NCI-H1417 treated with DMSO at 0.1 percent for 48 hours (cell line): ENCODE data around the gene JOSD1.

Experiments
- DNase-seq: peaks from one replicate; lab custom pipeline; 2025; lab: John Stamatoyannopoulos, UW

Gene JOSD1

DNA sequence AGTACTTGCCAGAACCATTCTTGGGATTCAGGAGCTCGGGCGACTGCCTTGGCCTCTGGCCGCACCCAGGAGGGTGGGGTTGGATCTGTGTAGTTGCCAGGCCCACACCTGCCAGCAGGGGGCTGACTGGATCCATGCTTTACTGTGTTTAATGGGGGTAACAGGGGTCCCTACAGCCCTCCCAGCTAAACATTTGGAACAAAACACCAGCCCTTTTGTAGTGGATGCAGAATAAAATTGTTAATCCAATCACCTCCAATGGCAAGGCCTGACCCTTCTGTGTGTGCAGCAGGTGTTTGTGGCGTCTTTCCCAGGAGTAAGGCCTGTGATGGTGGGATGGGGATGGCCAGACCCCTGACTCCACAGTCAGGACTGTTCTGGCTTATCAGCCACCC, 32.6 kb upstream of the JOSD1 start:
- no peak for DNase-seq

DNA sequence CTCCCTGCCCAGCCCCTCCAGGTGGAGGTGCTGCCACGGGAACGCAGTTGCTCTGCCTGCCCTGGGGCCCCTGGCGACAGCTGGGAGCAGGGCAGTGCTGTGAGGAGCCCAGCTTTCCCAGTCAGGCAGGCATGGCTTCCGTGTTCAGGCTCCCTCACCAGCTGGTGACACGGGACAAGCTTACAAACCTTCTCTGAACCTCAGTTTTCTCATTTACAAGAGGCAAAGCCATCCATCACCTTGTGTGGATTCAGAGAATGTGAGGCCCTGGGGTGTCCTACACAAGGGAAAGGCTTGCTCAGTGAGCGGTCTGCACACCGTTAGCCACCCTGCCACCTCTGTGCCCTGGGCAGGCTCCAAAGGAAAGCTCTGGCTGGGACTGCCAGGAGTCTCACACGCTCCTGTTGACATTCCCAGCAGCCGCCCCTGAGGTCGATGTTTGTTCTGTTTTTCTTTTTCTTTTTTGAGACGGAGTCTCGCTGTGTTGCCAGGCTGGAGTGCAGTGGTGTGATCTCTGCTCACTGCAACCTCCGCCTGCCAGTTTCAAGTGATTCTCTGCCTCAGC, 31.6 kb upstream of the JOSD1 start:
- no peak for DNase-seq

DNA sequence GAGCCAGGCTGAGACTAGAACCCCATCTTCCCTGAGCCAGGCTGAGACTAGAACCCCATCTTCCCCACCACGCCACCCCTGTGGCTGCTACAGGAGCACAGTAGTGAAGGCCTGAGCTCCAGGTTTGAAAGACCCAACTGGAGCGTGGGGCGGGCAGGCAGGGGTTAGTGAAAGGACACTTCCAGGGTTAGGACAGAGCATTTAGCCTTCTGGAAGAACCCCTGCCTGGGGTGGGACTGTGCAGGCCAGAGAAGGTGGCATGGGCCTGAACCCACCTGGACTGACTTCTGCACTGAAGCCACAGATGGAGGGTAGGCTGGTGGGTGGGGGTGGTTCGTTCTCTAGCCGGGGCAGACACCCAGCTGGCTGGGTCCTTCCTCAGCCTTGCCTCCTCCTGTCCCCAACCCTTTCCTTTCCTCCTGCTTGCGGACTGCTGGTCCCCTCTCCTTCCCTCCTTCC, 31.0 kb upstream of the JOSD1 start:
- DNase-seq: no peak

DNA sequence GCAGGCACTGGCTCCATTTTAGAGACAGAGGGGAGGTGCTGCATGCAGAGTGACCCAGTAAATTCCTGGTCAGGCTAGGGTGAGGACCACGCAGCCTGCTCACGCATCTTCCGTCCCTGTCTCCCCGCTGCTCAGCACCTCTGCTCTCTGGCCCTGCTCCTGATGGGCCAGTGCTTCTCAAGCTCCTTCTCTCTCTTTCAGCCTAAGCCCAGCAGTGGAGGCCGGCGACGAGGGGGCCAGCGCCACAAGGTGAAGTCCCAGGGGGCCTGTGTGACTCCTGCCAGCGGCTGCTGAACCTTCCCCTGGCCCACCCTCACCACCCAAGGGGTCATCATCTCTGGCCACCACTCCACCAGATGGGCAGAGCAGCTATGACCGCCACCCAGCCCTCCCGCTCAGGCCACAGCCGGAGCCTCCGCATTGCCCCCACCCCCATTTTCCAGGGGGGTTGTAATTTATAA, 29.7 kb upstream of the JOSD1 start:
- DNase-seq: no peak

DNA sequence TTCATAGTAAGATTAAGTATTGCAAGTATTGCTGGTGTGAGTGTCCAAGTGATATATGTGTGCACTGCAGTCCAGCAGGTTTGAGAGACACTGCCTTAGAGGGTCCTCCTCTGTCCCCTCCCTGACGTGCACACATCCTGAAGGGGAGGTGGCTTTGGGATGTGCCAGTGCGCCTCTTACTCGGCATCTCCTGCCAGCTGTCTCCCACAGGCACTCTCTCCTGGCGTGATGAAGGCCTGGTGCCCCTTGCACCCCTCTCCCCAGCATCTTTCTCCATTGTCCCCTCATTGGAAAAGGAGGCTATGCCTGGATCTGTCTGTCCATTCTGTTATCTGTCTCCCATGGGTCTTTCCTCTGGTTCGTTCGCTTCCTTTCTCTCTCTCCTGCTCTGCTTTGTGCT, 29.2 kb upstream of the JOSD1 start:
- no peak for DNase-seq

DNA sequence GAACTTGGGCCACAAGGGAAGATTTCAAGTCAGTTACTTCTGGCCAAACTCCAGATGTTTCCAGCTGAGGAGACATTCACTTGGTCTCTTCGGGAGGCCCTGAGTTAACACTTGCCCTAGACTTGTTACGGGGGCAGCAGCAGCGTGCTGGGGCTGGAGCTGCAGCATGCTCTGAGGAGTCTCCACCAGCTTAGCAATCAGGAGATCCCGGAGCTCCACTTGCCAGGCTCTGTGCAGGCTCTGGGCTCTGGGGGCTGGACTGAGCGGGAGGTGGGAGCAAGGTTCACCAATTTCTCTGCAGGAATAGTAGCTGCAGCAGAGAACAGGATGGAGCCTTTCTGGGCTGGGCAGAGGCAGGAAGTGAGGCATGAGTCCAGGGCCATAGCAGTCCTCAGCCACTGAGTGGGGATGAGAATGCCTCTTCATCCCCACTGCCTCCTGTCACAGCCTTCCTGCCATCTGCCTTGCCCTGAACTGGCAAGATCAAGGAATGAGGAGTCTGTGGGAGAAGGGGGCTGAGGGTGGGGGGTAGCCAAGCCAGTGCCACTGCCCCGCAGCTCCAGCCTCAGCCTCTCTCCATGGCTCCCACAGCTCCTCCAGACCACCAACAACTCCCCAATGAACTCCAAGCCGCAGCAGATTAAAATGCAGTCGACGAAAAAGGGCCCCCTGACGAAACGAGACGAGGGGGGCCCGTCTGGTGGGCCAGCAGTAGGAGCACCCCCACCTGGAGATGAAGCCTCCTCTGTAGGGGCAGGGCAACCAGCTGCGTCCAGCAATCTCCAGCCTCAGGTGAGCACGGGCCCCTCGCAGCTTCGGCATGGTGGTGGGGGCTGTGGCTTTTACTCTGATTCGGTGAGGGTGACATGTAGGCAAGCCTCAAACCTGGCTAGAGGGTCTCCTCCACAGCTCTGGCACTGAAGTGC, 28.4 kb upstream of the JOSD1 start:
- DNase-seq: no peak

DNA sequence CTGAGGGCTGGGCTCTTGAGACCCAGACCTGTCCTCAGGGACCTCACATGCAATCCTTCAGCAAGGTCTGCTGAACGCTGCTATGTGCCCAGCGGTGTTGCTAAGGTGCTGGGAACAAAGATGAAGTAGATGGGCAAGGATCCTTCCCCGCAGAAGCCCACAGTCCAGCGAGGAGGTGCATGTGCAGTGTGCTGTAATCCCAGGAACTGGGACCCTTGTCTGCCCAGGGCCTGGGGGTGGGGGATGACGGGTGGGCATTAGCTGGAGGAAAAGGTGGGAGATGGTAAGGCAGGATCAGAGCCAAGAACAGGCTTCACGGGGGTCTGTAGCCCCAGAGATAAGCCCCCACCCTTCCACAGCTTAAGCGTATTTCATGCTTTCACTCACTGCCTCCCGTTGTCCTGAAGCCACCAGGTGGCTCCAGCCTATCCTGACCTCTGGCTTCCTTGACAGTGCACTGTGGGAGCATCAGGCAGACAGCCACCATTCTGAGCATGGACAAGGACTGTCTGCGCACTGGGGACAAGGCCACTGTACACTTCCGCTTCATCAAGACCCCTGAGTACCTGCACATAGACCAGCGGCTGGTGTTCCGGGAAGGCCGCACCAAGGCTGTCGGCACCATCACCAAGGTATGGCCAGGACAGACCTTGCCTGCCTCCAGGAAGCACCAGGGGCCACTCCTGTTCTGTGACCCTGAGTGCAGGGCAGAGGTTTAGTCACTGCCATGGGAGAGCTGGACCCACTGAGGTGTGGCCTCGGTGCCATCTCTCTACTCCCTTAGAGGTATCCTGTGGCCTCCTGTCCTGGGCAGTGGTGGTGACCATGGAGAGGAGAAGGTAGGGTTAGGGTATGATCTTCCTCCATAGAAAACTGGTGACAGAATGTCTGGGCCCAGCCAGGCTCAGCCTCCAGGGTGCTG, 27.0 kb upstream of the JOSD1 start:
- no peak for DNase-seq

DNA sequence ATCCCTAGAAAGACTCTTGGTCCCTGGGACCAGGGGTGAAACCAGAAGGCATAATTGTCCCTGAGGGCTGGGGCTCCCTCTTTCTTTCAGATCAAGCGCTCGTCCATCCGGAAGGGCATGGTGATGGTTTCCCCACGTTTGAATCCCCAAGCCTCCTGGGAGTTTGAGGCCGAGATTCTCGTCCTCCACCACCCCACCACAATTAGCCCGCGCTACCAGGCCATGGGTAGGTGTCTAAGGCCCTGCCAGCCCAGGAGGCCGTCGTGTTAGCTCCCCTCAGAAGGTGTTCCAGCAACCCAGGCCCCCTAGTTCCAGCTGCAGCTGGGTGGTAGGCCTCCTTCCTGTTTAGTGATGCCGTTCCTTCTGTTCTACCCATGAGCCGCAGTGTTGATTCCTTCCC, 26.4 kb upstream of the JOSD1 start:
- no peak for DNase-seq

DNA sequence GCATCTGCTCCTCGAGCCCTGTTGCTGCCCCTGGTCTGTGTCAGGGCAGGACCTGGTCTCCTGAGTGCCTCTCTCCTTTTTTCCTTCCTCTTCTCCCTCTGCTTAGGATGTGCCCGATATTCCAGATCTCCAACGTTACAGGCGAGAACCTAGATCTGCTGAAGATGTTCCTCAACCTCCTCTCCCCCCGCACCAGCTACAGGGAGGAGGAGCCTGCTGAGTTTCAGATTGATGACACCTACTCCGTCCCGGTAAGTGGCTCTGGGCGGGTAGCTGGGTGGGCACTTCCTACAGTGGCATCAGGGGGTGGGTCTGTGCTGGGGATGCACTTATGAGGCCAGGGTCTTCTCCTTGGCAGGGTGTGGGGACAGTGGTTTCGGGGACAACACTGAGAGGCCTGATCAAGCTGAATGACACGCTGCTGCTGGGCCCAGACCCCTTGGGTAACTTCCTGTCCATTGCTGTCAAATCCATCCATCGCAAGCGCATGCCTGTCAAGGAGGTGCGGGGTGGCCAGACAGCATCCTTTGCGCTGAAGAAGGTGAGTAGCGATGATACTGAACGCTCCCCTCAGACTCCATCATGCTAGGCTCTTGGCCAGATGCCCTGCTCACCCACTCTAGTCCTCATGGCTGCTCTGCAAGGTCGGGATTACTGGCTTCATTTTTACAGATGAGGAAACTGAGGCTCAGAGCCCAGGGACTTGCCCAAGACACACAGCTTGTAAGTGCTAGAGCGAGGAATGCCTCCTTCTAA, 25.3 kb upstream of the JOSD1 start:
- DNase-seq: no peak

DNA sequence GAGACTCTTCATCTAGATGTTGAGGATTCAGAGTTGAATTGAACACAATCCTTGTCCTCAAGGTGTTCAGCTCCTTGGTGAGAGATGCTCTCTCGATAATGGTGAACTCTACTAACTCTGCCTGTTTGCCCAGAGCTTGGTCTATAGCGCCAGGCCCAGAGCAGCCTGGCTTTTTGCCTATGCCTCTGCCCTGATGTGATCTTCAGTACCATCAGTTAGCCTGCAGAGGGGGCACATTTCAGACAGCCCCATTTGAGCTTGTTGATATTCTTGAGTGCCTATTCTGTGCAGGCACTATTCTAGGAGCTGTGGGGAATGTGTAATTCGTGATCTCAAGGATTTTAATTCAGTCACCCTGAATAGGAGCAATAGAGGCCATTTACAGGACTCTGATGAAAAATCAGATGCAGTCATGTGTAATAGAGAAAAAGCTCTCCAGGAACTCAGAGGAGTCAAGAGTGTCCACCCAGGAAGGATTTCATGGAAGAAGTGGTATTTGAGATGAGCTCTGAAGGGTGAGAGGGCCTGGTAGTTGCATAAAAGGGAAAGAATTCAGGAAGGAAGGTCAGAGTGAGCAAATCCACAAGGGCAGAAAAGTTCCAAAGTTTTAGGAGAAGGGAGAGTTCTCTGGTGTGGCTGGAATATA, 24.3 kb upstream of the JOSD1 start:
- no peak for DNase-seq

DNA sequence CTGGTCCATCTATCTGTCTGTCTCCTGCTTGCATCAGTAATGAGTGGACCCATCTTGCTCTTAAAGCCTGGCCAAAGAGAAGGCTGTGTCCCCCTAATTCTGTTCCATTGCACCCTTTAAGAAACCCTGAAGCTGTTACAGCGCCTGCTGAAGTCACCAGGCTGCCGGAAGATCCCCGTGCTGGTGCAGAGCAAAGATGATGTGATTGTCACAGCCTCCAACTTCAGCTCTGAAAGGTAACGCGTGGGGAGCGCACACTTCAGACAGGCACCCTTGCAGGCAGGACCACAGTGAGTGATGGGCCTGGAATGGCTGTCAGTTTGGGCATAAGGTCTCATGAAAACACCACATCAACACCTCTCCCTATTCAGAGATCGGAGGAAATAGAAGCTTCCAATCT, 23.4 kb upstream of the JOSD1 start:
- DNase-seq: no peak

DNA sequence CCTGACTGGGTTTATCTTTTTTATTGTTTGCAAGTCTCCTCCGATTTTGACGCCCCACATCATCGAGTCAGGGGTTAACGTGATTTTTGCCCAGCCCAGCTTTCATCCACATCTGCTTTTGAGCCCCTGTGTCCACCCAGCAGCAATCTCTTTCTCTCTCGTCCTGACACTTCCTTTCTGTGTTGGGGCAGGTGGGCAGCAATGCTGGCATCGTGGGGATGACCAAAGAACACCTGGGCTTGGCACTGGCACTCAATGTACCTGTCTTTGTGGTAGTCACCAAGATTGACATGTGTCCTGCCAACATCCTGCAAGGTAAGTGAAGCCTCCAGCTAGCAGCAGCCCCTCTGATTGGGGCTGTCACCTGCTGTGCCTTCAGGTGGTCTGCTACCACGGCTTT, 20.8 kb upstream of the JOSD1 start:
- no peak for DNase-seq

DNA sequence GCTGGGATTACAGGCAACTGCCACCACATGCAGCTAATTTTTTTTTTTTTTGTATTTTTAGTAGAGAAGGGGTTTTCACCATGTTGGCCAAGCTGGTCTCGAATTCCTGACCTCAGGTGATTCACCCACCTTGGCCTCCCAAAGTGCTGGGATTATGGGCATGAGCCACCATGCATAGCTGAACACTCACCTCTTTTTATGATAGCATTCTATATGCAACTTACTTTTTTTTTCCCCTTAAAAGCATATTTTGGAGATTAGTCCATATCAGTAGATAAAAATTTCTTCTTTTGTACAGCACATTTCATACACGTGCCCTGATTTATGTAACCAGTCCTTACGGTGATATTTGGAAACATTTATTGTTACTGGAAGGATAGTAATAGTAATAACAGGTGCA, 19.6 kb upstream of the JOSD1 start:
- DNase-seq: no peak

DNA sequence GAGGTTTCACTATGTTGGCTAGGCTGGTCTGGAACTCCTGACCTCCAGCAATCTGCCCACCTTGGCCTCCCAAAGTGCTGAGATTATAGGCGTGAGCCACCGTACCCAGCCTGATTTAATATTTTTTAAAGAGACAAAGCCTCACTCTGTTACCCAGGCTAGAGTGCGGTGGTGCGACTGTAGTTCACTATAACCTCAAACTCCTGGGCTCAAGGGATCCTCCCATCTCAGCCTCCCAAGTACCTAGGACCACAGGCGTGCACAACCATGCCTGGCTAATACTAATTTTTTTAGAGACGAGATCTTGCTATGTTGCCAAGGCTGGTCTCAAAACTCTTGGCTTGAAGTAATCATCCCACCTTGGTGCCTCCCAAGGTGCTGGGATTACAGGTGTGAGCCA, 18.5 kb upstream of the JOSD1 start:
- DNase-seq: no peak

DNA sequence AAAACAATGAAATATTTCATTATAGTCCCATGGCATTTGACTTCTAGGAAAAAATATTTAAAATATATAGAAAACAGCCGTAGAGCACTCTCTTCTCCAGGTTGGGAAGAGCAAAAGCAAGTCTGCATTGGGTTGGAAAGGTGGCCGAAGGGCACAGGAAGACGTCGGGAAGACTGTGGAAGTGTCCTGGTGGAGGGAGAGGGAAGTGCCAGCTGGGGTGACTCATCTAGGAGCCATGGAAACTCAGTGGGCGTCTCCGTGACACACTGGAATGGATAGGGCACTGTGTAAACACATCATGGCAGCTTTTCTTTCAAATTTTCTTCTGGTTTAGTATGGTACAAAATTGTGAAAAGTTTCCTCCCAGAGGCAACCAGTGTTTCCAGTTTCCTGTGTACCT, 17.7 kb upstream of the JOSD1 start:
- DNase-seq: no peak

DNA sequence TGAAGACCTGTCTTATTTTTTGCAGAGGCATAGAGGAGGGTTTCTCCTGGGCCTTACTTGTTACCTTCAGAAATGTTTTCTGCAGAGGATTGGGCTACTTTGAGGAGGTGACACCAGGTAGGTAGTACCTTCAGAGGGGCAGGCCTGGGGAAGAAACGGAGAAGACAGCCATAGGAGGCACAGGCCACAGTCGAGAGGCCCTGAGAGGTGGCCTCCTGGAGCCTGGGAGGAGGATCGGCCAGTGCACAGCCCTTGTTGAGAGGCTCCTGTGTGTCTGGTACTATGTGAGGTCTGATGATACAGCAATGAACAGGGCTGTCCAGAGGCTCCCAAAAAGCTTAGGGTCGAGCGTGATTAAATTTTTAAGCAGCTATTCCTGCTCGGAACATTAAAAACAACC, 16.5 kb upstream of the JOSD1 start:
- no peak for DNase-seq

DNA sequence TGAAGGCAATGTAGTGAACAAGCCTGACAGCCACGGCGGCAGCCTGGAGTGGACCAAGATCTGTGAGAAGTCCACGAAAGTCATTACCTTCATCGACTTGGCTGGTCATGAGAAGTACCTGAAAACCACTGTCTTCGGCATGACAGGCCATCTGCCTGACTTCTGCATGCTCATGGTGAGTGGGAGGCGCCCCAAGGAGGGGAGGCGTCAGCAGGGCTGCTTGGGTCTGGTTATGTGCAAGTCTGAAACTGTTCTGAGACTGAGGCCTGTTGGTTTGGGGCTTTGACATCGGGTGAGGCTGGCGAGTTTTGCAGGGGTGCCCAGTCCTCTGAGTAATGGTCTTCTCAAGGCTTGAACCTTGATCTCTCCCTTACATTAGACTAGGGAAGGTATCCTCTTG, 16.1 kb upstream of the JOSD1 start:
- no peak for DNase-seq

DNA sequence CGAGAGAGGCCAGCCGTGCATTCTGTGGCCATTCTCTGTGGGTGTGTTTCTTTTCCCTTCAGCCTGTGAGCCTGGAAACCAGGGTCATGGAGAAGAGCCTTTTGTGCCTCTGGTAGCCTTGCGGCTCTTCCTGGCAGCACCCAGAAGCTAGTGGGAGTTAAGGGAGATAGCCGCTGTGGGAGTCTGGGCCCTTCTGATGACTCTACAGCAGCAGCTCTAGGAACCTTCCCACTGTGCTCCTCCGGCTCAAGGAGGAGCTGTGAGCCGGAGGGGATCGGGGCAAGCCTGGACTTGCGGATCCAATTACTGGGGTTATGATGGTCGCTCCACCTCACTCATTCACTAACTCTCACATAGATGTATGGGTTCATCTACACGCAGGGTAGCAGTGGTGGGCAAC, 15.5 kb upstream of the JOSD1 start:
- DNase-seq: no peak

DNA sequence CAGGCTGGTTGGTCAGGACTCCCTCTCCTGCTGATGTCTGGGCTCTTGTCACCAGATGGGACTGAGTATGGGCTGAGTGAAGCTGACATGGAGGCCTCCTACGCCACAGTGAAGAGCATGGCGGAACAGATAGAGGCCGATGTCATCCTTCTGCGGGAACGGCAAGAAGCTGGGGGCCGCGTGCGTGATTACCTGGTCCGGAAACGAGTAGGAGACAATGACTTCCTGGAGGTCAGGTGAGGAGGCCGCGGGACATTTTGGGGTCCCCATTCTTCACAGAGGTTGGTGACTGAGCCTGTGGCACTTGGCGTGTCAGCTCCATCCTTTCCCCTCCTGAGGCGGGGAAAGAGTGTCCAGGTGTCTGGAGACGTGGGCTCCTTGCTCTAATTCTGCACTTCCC, 15.1 kb upstream of the JOSD1 start:
- no peak for DNase-seq

DNA sequence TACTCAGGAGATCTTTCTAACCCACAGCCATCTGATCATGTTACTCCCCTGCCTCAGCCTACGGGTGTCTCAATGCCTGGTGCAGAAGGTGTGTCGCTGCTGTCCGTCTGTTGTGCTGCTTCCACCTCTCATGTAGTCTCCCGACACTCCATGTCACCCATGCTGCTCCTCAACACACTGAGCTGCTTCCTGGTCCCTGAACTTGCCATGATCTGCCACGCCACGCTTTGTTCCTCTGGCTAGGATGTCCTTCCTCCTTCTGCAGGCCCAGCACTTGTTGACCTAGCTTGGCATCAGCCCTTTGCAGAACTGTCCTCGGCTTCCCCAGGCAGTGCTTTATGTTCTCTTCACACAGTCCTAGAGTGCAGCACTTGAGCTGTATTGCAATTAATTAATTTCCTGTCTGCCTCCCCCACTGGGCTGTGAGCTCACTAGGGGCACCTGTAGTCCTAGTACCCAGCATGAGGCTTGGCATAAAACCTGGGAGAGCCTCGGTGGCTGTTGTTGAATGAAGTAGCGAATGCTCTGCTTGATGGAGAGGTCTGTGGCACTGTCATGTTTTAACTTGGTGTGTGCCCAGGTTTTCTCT, 14.5 kb upstream of the JOSD1 start:
- peak; percentile 6 for DNase-seq

DNA sequence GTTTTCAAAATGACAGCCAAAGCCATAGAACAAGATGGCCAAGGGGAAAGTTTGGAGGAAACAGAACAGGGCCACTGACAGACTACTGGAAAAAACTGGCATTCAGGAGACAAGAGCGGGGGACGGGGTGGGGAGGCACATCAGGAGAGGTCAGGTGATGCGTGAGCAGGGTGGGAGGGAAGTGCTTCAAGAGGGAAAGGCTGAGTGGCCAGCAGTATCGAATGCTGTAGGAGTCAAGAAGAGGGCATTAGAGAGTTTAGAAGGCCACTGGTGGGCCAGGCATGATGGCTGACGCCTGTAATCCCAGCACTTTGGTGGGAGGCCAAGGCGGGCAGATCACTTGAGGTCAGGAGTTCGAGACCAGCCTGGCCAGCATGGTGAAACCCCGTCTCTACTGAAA, 13.2 kb upstream of the JOSD1 start:
- no peak for DNase-seq
